ENCODE data around the gene PDE8B.

PDE8B gene

DNA sequence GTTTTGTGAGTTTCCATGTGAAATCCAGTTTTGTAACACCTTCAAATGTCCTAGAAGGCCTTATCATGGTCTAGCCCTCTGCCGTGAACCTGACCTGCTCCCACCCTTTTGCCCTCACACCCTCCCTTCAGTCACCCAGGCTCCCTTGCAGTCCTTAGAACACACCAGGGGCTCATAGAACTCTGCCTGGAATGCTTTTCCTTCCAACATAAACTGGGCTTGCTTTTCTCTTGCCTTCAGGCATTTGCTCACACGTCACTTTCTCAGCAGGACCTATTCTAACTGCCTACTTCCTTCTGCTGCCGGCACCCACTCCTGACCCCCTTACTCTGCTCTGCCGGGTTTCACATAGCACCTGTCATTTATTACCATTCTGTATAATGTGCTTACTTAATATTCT is 111.9 kb downstream of the PDE8B start:
- peak; percentile 82 for DNase-seq

DNA sequence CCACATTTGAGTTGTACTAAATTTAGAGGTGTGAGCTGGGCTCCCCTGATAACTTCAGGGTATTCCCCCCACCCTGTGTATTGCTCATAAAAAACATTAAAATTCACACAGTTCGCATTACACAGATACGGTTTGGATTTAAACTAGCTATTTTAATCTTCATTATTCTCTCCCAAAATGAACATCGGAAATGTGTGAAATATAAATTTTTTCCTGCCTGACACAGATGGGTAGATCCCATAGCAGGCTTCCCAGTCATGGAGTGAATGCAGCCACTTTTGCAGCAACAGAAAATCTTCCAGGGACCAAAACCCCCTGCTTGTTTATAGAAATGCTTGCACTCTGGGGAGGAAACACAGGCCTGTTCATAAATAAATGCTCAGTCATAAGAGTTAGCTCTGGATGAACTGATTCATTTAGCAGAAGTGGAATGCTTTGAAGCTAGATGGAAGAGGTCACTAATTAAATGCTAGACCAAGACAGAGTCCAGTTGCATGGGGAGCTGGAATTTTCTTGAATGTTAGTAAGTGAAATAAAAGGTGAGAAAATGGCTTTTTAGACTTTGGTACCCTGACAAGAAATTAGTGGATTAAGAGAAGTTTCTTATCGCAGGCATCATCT is 115.6 kb downstream of the PDE8B start:
- no peak for DNase-seq

DNA sequence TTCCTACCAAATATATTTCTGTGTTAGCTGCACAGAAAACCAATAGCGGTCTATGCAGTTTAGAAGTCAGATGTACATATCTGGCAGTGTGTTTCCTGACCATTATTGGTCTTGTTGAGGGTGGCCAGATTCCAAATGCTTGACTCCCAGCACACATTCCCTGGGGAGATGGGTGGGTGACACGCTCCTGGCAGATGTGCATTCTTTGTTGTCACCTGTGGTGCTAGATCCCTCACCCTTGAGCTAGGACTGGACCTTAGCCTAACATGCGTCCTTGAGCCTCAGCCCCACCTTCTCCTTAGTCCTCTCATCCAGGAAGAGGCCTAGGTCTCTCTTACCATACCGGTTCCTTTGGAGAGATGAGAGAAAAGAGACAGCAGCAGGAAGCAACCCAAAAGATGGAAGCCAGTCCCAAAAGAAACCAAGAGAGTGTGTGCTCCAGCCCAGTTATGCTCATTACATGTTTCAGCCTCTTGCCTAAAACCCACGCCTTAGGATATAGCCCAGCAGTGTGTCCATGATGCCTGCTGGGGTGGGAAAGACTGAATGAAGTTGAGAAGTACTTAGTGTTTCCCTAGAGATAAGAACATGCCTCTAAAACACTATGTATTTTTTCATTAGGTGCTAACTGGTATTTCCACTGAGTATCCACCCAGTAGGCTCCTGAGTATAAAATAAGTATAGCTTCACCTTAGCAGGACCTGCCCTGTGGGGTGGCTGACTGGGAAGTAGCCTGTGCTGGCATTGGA is 116.7 kb downstream of the PDE8B start:
- DNase-seq: no peak

DNA sequence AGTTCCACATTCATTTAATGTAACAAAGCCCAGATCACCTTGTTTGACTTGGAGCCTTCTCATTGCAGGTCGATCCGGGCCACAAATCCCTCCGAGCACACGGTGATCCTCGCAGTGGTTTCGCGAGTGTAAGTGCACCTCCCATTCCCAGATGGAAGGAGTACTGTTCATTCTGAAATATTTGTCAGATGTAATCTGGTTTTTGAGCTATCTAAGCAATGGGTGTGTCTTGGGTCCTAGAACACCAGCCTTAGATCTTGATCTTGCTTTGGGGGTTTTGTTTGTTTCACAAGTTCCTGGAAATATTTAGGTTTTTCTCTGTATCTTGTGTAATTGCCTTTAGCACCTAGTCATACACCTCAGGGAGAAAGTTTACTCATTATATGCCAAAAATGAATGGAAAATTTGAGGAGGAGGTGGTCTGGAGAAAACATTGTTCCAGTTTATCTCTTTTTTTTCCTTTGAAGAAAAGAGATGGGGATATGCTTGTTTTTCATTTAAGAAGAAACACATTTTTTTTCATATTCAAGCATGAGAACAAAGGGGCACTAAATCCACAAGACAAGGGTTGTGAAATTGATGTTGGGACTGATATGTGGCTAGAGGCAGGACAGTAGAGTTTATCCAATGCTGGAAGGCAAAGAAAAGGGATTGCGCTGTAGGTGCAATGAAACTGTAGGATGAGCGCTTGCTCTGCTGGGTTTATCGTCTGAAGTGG is 118.6 kb downstream of the PDE8B start:
- DNase-seq: no peak

DNA sequence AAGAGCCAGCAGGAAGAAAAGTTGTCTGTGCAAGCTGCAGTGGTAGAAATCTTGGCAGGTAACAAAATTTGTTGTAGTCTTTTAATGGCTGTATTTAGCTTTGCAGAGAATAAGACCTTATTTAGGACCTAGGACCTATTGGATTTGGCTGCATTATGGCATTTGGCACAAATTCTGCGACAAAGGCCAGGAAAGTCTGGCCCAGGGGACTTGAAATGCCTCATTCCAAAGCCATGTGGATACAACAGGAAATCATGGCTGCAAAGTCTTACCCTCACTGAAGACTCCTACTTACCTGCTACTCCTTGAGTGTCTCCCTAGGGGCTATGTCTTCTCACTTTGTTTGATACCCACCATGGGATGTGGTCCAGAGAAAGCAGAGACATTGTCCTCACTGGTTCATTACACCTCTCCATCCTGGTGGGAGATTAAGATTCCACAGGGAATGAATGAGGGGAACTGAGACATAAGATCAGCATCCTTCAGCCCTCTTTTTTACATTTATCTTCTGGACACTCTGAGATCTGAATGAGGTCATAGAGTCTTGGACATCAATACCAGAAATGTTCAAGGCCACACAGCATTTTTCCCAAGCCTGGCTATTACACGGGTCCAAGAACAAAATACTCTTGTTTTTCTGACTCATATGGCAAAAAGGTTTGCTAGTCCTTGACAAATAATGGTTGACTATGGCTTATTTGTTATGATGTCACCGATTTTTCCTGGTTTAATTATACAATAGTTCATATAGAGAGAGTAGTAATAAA is 119.4 kb downstream of the PDE8B start:
- DNase-seq: no peak

DNA sequence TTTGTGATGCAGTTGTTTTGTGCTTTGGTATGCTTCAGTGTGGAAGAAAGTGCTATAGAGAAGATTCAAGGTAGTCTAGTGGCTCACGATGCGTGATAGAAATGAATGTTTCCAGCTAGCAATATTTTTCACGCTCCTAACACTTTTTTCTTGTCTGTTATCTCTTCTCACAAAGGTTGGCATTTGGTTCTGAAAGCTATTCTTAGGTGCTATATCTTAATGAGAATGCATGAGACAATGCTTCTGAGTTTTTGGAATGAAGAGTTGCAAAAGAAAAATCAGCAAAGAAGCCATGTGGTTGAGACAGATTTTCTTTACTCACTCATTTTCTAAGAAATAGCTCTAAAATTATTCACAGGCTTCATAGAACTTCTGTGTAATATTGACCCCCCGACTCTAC is 122.6 kb downstream of the PDE8B start:
- DNase-seq: no peak

DNA sequence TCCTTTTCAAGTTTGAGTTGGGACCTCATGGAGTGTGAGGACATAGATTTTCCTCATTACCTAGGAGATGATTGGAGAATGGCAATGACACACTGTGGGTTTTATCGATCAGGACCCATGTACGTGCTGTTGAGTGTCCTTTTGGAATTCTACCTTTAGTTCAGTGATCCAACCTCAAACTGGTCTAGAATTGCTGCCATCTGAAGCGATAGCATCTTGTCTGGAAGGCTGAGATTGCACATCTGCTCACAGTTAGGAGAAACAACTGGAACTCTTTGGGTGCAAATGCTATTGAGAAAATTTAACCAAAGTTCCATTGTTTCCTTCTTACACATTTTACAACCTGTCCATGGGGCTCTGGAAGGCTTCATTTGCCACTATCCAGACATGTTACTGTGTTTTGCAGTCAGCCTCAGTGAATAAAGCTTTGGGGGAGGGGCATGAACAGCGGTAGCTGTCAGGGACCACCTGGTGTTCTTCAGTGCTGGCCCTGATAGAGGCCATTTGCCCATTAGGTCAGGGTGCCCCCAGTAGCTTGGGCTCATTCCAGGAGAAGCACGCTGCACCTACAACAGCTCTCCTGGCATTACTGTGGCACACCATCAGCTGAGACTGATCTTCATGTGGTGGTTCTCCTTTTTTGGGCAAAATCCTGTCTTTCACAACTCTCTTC is 123.1 kb downstream of the PDE8B start:
- DNase-seq: no peak

DNA sequence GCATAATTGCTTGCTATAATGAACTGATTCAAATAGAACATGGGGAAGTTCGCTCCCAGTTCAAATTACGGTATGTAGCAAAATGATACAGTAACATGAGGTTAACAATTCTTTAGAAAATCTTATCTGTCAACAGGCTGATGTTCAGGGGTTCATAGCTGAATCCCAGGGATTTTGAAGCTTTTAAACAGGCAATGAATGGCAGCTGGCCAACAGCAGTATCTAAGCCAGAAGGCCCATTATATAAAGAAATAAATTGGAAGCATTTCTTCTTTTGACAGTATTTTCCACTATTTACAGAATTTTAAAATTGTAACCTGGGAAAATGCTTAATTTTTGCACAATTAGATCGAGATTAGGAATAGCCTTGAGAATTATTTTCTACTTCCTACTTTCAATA is 126.8 kb downstream of the PDE8B start:
- no peak for DNase-seq

DNA sequence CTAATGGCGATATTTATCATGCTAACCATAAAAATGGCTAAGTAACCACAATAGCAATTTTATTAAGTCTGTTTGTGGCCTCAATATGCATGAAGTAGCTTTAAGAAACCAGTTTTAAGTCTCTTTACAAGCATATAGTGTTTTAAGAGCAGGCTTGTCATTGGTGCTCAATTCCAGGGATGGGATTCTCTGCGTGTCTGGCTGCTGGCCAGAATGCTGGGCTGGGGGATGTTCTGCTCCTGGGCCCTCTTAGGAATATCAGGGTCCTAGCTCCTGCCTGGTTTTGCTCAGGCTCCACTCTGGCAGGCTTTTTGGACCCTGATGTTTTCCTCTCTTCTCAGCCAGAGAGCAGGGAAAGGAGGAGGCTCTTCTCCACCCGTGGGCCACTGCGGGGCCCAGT is 127.2 kb downstream of the PDE8B start:
- no peak for DNase-seq

DNA sequence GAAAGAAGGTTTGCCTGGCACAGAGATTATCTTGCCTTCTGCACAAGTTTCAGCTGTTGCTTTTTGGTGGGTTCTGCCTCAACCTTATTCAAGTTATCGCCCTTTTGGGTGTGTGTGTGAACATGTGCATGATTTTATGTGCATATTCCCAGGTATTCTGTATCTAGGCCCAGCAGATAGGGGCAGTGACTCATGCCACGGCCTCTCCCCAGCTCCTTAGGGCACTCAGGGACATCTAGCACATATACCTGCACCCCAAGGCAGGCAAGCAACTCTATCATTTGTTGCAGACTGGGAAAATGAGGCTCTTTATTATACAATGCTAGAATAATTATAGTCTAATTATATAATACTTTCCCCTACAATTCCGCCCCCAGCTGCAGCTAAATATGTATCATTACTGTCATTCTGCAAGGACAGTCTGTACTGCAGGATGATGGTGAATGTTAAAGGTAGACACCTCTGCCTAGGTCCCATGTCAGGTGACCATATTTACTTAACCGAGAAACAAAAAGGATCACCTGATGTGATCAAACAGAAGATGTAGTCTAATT is 128.9 kb downstream of the PDE8B start:
- no peak for DNase-seq

DNA sequence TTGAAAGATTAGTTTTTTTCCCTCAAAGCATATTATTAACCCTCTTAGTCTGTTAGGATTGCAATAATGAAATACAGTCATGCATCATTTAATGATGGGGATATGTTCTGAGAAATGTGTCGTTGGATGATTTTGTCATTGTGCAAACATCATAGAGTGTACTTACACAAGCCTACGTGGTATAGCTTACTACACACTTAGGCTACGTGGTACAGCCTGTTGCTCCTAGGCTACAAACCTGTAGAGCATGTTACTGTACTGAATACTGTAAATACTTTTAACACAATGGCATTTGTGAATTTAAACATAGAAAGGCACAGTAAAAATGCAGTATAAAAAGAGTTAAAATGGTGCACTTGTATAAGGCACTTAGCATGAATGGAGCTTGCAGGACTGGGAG is 132.7 kb downstream of the PDE8B start:
- DNase-seq: no peak

DNA sequence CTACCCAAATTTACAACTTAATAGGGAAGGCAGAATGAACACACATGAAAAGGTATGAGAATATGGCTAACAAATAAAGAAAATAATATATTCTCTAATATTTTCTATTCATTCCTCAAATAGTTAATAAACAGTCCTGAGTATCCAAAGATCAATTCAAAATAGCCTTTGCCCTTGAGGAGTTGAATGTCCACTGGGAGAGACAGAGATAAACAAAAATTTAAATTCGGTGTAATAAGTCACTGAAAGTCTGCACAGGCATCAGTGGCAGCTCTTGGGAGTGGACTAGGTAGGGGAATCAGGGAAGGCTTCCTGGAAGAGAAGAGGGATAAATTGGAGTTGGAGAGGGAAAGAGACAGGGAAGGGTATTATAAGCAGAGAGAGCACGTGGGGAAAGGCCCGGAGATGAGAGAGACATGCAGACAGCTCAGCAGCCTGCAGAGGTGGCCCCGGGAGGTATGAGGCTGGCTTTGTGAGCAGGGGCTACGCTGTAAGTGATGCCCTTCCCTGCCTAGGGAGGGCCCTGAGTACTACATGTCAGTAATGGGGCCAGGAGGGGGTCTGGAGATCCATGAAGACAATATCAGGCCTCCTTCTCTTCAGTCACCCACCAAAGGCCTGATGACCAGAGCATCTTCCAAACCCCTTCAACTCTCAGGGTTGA is 137.1 kb downstream of the PDE8B start:
- DNase-seq: no peak

DNA sequence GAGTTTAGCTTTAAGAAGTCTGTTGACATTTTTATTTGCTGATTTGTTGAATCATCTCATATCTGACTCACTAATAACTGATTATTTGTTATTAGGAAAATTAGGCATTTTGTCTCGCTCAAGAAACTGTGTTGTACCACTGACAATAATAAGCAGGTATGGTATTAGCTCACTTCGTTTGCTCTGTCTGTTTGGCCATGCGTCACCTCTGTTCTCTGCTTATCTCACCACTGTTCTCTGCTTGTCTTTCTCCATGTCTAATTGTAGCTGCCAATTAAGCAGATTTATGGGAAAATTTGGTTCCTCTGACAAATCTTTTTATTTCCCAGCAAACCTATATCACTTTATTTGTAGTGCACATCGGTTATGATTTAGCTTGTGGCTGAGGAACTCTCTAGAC is 142.8 kb downstream of the PDE8B start:
- DNase-seq: no peak

DNA sequence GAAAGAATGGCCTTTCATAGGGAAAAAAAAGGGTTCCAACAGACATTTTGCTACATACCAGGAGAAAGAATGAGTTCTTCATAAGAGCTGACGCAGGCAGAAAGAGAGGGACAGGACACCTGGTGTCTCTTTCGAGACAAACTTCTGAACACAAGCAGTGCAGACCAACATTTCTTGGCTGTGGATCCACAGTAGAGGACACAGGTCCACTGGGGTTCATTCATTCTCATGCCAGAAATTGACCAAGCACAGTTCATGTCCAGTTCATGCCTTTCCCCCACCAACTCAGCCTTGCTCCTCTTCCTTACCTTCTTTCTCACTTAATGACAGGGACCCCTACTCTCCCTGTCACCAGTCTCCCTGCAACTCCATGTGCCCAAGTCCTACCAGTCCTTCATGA is 144.0 kb downstream of the PDE8B start:
- DNase-seq: no peak

DNA sequence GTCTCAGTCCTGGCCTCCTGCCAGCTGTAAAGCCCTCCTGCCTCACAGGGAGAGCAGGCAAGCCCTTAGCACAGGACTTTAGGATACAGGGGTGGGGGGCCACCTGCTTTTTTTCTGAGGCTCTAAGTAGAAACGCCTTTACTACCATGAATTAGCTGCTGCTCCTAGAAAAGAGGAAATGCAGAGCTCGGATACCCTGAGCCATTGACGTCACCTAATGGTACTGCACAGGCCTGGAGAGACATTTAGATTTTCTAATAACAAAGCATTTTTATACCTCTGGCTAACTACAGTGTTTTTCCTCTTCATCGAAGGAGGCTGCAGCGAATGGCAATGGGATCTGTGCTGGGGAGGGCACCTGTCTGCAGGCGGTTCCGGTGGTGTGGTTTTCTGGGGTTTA is 144.6 kb downstream of the PDE8B start:
- no peak for DNase-seq

DNA sequence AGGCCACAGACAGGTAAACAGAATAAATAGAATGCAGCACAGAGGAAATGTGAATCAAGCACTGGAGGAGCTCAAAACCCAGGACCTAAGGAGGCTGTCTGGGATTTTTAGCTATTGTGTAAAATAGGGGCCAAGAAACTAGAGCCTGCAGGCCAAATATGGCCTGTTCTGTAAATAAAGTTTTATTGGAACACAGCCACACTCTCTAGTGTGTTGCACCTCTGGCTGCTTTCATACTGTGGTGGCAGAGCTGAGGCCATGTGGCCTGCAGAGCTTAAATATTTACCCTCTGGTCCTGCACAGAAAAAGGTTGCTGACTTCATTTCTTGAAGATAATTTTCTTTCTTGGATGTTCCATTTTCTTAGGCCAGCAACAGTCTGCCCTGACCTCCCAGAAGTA is 145.3 kb downstream of the PDE8B start:
- no peak for DNase-seq

DNA sequence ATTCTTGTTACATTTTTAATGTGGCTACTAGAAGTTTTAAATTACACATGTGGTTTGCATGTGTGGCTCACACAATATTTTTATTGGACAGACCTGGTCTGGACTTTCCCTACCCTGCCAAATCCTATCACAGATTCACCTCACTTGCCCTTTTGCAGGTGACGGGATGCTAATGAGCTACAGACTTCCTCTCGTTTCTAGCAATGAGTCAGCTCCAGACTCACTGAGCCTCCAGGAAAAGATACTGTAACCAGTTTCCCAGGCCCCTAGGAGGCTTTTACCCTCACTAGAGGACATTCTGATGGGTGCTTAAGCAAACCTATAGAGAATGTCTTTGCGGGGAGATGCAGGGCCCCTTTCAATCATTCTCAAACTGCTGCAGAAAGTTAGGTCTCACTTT is 146.3 kb downstream of the PDE8B start:
- DNase-seq: peak; percentile 74

DNA sequence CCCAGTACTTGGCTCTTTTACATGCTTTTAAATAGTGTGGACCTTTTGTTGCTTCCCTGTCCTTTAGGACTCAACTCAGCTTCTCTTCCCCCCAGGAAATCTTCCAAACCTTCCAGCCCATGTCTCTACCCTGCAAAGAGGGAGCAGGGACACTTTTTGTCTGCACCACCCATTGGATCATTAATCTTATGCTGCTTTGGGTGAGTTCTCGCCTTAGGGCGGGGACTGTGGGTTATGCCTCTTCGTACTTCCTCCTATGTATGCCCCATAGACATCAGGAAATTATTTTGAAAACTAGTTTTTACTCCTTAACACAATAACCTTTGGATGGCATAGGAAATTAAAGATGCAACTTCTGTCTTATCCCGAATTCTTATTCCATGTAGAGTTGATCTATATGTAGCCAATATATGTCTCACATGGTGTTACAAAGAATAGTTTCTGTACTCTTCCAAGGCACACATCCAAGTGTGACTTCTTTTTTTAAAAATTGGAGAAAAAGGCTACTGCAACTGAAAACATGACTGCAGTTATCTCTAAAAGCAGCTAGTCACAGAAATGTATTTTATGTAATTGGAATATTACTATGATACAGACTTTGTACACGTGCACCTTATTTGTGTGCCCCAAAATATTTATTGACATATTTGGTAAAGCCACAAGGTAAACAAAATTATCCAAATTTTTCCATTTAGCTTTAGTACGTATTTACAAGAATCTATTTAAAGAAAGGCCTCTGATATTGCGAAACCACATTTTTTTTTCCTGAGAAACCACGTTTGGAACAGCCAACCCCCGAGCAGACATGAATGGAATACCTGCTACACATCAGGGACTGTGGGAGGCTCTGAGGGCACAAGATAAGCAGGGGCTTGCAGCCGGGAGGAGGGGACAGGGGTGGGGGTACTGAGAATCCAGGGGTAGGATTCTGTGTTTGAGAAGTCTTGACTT is 148.1 kb downstream of the PDE8B start:
- DNase-seq: no peak

DNA sequence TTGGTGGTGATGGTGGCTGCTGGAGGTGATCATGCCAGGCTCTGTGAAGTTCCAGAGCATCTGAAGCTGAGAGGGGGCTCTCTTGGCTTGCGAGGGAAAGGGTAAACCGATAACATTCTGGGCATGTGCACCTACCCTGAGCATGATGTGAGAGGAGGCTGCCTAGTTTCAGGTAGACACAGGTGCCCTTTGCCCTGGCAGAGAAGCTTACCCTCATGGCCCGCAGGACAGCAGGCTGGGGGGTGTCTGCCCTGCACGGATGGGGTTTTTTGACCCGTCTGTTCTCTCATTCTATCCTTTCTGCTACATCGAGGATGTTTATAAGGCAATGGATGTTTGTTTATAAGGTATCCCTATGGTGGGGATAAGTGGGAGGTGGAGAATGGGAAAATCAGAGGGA is 148.8 kb downstream of the PDE8B start:
- no peak for DNase-seq

DNA sequence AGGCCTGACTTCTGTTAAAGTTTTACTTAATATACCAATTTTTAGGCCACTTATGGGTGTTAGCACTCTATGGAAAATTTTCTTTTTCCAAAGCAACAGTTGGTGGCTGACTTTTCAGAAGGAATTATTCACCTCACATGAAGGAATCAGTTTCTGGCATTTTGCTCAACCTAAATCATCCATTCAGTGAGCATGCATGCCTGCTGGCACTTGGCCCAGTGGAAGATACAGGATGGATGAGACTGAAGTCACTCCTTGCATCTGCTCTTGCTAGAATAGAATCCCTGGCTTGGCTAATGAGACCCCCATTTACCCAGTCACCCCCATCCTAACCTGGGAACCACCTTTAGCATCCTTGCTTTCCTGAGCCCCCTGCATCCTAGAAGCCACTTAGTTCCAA is 149.9 kb downstream of the PDE8B start:
- DNase-seq: no peak

DNA sequence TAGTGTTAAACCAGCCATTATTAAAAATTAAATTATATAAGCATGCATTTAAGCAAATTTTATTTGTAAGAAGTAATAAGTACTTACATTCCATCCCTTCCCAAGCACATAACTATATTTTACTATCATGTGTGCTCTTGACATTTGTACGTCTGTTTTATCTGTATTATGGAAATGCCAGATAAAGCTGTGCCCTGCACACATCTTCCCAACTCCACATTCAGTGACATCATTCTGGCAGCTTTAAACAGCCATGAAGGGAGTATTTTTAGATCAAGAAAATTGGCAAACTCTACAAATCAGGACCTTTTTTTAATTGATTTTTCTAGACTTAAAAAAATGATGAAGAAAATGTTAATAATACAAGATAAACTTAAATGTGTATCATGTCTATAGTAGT is 150.5 kb downstream of the PDE8B start:
- DNase-seq: no peak
